ENCODE results near the gene RGL2. TPM values are rescaled to one million over a fixed set of nuclear protein-coding genes. Genes with fewer than 3 reads are reported as not detected.

RGL2 gene
- total and polyA plus RNA-seq, 2 of the 13 experiments (the other 11 are each of a cell fraction or from before 2014, with no cell fraction given), result 22.9 to 47.4 TPM

- no peak for TF ChIP-seq NKX3-1 (CRISPR knock-in tag; IDR thresholded peaks at IDR 0.05)
- no peak for TF ChIP-seq CERS6 (CRISPR knock-in tag; IDR thresholded peaks at IDR 0.05)
- TF ChIP-seq CBX2 (IDR thresholded peaks at IDR 0.05; ENCODE audit: low read depth, low read length), result no peak
- TF ChIP-seq CBX2 (CRISPR knock-in tag; IDR thresholded peaks at IDR 0.05; ENCODE audit: low read depth), result no peak
- no peak for TF ChIP-seq TEF (CRISPR knock-in tag; IDR thresholded peaks at IDR 0.05)
- no peak for TF ChIP-seq ARID4A (CRISPR knock-in tag; IDR thresholded peaks at IDR 0.05; ENCODE audit: borderline replicate concordance)
- no peak for TF ChIP-seq ZFAT (CRISPR knock-in tag; conservative IDR thresholded peaks at IDR 0.05)
- TF ChIP-seq KLF11 (CRISPR knock-in tag; IDR thresholded peaks at IDR 0.05), result no peak
- peak; percentile 72 for TF ChIP-seq ZNF713 (CRISPR knock-in tag; IDR thresholded peaks at IDR 0.05)
- no peak for TF ChIP-seq ZNF431 (CRISPR knock-in tag; IDR thresholded peaks at IDR 0.05; ENCODE audit: borderline replicate concordance, low read depth)
- no peak for TF ChIP-seq HNF1A (IDR thresholded peaks at IDR 0.05; ENCODE audit: low read depth)
- no peak for TF ChIP-seq HNF1A (CRISPR knock-in tag; IDR thresholded peaks at IDR 0.05; ENCODE audit: borderline replicate concordance)
- no peak for TF ChIP-seq ZNF800 (CRISPR knock-in tag; IDR thresholded peaks at IDR 0.05)
- no peak for TF ChIP-seq KLF13 (CRISPR knock-in tag; IDR thresholded peaks at IDR 0.05)
- TF ChIP-seq MIER3 (CRISPR knock-in tag; IDR thresholded peaks at IDR 0.05; ENCODE audit: borderline replicate concordance), result no peak
- no peak for TF ChIP-seq SALL2 (CRISPR knock-in tag; IDR thresholded peaks at IDR 0.05)
- peak; percentile 63; the same call in 1 of the 2 replicates for TF ChIP-seq SNAPC2 (CRISPR knock-in tag; IDR thresholded peaks at IDR 0.05)
- no peak for TF ChIP-seq XBP1 (CRISPR knock-in tag; IDR thresholded peaks at IDR 0.05)
- TF ChIP-seq ARID2 (CRISPR knock-in tag; IDR thresholded peaks at IDR 0.05; ENCODE audit: borderline replicate concordance), result no peak
Measured at GRCh38 chr6:33313105-33313708, 14.5 kb upstream of the RGL2 start (continued).

All from HepG2 (cell line).